SU-DHL-6 (cell line): ENCODE results near the gene STN1.

Experiments
- H2AFZ ChIP-seq: fragments of 200-600 bp; sonication (generic); 2 replicates; pipeline ENCODE4 v1.6.1; 2014; ENCODE audit warnings: low read depth, mild to moderate bottlenecking, moderate library complexity, mixed read lengths, antibody characterized with exemption, low read length; ENCODE audit not compliant: severe bottlenecking
- H3F3A ChIP-seq: fragments of 200-600 bp; shearing (Covaris generic); 2 replicates; pipeline ENCODE4 v1.6.0; 2016; ENCODE audit warnings: antibody characterized with exemption, mild to moderate bottlenecking; ENCODE audit not compliant: insufficient read depth
- H3K27ac ChIP-seq: fragments of 200-600 bp; sonication (generic); 2 replicates; pipeline ENCODE4 v1.5.1; 2016; ENCODE audit warnings: low read depth, mild to moderate bottlenecking, low read length, moderate library complexity, mixed read lengths
- H3K27me3 ChIP-seq: fragments of 200-600 bp; sonication (generic), shearing (Covaris generic); 2 replicates; pipeline ENCODE4 v1.6.0; 2014; ENCODE audit warnings: mild to moderate bottlenecking, low read length
- H3K36me3 ChIP-seq: fragments of 200-600 bp; sonication (generic); 2 replicates; pipeline ENCODE4 v1.6.1; 2014; ENCODE audit warnings: mild to moderate bottlenecking, low read length, mixed read lengths
- H3K4me2 ChIP-seq: fragments of 300-600, 200-600 bp; shearing (Covaris generic), sonication (generic); 2 replicates; pipeline ENCODE4 v1.6.0; 2014; ENCODE audit warnings: low read length, low read depth, mild to moderate bottlenecking; ENCODE audit not compliant: poor library complexity, severe bottlenecking
- H3K4me3 ChIP-seq: fragments of 200-600 bp; sonication (generic); 2 replicates; pipeline ENCODE4 v1.5.1; 2014; ENCODE audit warnings: antibody characterized with exemption, low read length, mild to moderate bottlenecking, mixed read lengths; ENCODE audit not compliant: insufficient read depth, poor library complexity, severe bottlenecking
- H3K79me2 ChIP-seq: fragments of 200-600 bp; sonication (generic); 2 replicates; pipeline ENCODE4 v1.6.1; 2014; ENCODE audit warnings: mild to moderate bottlenecking, low read length, moderate library complexity; ENCODE audit not compliant: insufficient read depth
- H3K9ac ChIP-seq: fragments of 200-600 bp; sonication (generic); 2 replicates; pipeline ENCODE4 v1.7.0; 2014; ENCODE audit warnings: mild to moderate bottlenecking, low read length
- H3K9me2 ChIP-seq: fragments of 200-600 bp; sonication (generic); replicated peaks from 2 replicates; pipeline ENCODE4 v1.6.1; 2014; ENCODE audit warnings: low read length; ENCODE audit not compliant: insufficient read depth
- H3K9me3 ChIP-seq: fragments of 200-600 bp; sonication (generic); 2 replicates; pipeline ENCODE4 v1.6.1; 2014; ENCODE audit warnings: low read length, mixed read lengths; ENCODE audit not compliant: insufficient read depth
- H4K20me1 ChIP-seq: fragments of 200-600 bp; sonication (generic); 2 replicates; pipeline ENCODE4 v1.6.1; 2014; ENCODE audit warnings: low read depth, mild to moderate bottlenecking, antibody characterized with exemption, low read length, moderate library complexity, mixed read lengths
- CTCF ChIP-seq: fragments of 200-600 bp; sonication (generic); IDR thresholded peaks from one replicate; pipeline ENCODE4 v1.5.1; 2017; ENCODE audit warnings: antibody characterized with exemption, mild to moderate bottlenecking, low read length, moderate library complexity; ENCODE audit not compliant: insufficient read depth, poor library complexity, severe bottlenecking
- EZH2phosphoT487 ChIP-seq: fragments of 200-600 bp; sonication (generic), shearing (Covaris generic); conservative IDR thresholded peaks from 2 replicates; pipeline ENCODE4 v1.6.1; 2018; ENCODE audit warnings: mild to moderate bottlenecking, antibody characterized with exemption, low read length, moderate library complexity, mixed read lengths

Gene STN1, protein sequence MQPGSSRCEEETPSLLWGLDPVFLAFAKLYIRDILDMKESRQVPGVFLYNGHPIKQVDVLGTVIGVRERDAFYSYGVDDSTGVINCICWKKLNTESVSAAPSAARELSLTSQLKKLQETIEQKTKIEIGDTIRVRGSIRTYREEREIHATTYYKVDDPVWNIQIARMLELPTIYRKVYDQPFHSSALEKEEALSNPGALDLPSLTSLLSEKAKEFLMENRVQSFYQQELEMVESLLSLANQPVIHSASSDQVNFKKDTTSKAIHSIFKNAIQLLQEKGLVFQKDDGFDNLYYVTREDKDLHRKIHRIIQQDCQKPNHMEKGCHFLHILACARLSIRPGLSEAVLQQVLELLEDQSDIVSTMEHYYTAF

DNA sequence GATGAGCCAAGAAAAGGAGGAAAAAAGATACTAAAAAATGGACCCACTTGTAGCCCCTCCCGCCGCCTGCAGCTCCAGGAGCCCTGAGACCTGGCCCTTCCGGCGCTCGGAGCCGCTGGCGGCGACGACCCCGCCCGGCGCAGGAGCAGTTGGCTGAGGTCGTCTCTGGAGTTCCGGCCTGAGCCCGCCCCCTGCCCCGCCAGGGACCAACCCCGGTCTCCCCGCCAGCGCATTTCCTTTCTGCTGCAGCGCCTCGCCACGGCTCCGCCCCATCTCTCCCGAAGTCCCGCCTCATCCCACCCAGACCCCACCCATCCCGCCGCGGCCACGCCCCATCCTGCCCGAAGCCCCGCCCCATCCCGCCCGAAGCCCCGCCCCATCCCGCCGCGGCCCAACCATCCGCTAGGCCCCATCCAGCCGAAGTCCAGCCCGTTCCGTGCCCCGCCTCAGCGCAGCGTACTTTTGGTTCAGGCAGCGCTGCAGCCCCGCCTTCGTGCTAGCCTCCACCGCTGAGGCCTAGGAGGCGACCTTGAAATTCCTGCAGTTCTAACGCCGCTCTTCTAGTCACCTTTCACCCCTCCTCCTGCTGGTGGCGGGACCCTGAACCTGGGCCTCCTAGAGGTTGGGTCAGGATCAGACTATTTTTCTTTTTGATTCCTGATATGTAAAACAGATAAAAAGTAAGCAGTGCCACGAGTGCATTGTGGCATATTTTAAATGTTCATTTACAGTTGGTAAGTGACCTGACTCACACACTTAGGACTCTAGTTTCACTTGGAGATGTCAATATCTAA is at the start of gene STN1:
Gene STN1 (minus strand): TSS at position 132 of the 794 bp plus-strand sequence. CDS start 590 bp downstream, outside the sequence.
- H3K9ac ChIP-seq, result peak within 1 kb of the TSS; percentile 81
- peaks cover 5% of the 10 kb centered on the region; the same call in 1 of the 2 replicates for H3F3A ChIP-seq
- no peaks in the 10 kb centered on the region for H3K9me2 ChIP-seq
- H3K79me2 ChIP-seq, result no peaks in the 10 kb centered on the region; the same call in 1 of the 2 replicates
- peaks cover 6% of the 10 kb centered on the region; the same call in 1 of the 2 replicates for H3K9me3 ChIP-seq
- H3K27me3 ChIP-seq, result no peaks in the 10 kb centered on the region
- peak within 1 kb of the TSS; percentile 80 for H3K4me3 ChIP-seq
- H4K20me1 ChIP-seq, result no peaks in the 10 kb centered on the region
- H3K36me3 ChIP-seq, result 0 out of 2 replicates have a peak, but pooled peaks cover 7% of the 10 kb centered on the region
- H3K27ac ChIP-seq, result peak within 1 kb of the TSS; percentile 30
- peak within 1 kb of the TSS; percentile 81 for H3K4me2 ChIP-seq
- no peak for TF ChIP-seq CTCF
- no peak for TF ChIP-seq EZH2phosphoT487
- H2AFZ ChIP-seq, result peak within 1 kb of the TSS; percentile 95

GRCh38 chr10:103967448-103968071 is 49.6 kb upstream of the STN1 start:
- Histone ChIP-seq H3K9me3 (no peaks in the 10 kb centered on the region), H3K79me2 (peaks cover 52% of the 10 kb centered on the region), H3K36me3 (no peaks in the 10 kb centered on the region), H3K27me3 (no peaks in the 10 kb centered on the region), H3K9me2 (no peaks in the 10 kb centered on the region), H3K9ac (peak overlapping the region; percentile 84), H4K20me1 (peaks cover 11% of the 10 kb centered on the region), H3K27ac (peak overlapping the region; percentile 43), H3F3A (peaks cover 19% of the 10 kb centered on the region; the same call in 1 of the 2 replicates), H3K4me2 (peak overlapping the region; percentile 89), H2AFZ (peak overlapping the region; percentile 93), H3K4me3 (peak overlapping the region; percentile 89)
- TF ChIP-seq EZH2phosphoT487, result no peak
- no peak for TF ChIP-seq CTCF

DNA sequence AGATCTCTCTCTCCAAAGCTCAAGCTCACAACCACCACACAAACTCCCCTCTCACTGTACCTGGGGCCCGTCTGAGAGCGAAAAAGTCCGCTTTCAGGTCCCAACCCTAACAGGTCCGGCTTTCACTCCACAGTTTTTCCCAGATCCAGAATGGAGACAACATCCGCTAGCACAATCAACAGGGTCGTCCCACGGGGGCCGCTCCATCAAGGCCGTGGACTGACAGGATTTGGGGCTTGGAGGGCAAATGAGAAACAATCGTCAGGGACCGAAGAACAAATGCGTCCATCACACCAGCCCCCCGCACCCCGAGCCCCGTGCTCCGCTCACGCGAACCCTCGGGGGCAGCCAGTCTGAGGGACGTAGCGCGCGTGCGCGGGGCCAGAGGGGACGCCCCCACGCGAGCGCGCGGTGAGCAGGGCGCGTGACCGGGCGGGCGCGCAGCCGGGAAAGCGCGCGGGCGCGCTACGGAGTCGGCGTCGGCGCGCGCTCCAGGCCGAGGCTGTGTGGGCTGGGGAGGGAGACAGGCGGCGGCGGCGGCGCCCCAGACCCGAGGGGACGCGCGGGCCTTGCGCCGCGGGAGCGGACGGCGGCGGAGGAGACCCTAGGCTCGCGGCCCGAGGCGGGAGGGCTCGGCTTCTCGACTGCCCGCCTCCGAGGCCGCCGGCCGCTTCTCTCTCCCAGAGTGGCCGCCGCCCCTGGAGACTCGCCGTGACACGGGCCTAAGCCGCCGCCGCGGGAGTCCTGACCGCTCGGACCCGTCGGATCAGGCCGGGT is 48.9 kb upstream of the STN1 start, which contains the start of gene SLK:
Gene SLK (plus strand): TSS at position 470 of the 777 bp plus-strand sequence. CDS start 606 bp downstream, outside the sequence.
- Histone ChIP-seq H2AFZ (peak within 1 kb of the TSS; percentile 96), H3K4me2 (peak within 1 kb of the TSS; percentile 89), H3K27me3 (no peaks in the 10 kb centered on the region), H3K36me3 (no peaks in the 10 kb centered on the region), H3K27ac (peak within 1 kb of the TSS; percentile 60), H3K9me2 (no peaks in the 10 kb centered on the region), H3K4me3 (peak within 1 kb of the TSS; percentile 89), H3F3A (peaks cover 19% of the 10 kb centered on the region; the same call in 1 of the 2 replicates), H3K9me3 (no peaks in the 10 kb centered on the region), H3K9ac (peak within 1 kb of the TSS; percentile 84), H4K20me1 (peaks cover 11% of the 10 kb centered on the region), H3K79me2 (peaks cover 47% of the 10 kb centered on the region)
- no peak for TF ChIP-seq EZH2phosphoT487
- no peak for TF ChIP-seq CTCF
